ENCODE results near the gene CRTC1. TPM values are rescaled to one million over a fixed set of nuclear protein-coding genes. Genes with fewer than 3 reads are reported as not detected.

CRTC1 gene
- total and polyA plus RNA-seq, 9 of the 15 experiments (the other 6 are each of a cell fraction or from before 2014, with no cell fraction given), result 0.25 to 3.8 (median 1.2) TPM; not detected in 2

GRCh38 chr19:18742838-18743783, 59.6 kb downstream of the CRTC1 start (continued):
- TF ChIP-seq, protein P1, sequence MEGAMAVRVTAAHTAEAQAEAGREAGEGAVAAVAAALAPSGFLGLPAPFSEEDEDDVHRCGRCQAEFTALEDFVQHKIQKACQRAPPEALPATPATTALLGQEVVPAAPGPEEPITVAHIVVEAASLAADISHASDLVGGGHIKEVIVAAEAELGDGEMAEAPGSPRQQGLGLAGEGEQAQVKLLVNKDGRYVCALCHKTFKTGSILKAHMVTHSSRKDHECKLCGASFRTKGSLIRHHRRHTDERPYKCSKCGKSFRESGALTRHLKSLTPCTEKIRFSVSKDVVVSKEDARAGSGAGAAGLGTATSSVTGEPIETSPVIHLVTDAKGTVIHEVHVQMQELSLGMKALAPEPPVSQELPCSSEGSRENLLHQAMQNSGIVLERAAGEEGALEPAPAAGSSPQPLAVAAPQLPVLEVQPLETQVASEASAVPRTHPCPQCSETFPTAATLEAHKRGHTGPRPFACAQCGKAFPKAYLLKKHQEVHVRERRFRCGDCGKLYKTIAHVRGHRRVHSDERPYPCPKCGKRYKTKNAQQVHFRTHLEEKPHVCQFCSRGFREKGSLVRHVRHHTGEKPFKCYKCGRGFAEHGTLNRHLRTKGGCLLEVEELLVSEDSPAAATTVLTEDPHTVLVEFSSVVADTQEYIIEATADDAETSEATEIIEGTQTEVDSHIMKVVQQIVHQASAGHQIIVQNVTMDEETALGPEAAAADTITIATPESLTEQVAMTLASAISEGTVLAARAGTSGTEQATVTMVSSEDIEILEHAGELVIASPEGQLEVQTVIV (CRISPR knock-in tag; IDR thresholded peaks at IDR 0.05; ENCODE audit: borderline replicate concordance), result no peak
- TF ChIP-seq ZNF778 (CRISPR knock-in tag; IDR thresholded peaks at IDR 0.05), result no peak
- no peak for TF ChIP-seq NEUROD1 (IDR thresholded peaks at IDR 0.05; ENCODE audit: borderline replicate concordance, low read depth, low read length, partially characterized antibody)
- TF ChIP-seq, protein P2, sequence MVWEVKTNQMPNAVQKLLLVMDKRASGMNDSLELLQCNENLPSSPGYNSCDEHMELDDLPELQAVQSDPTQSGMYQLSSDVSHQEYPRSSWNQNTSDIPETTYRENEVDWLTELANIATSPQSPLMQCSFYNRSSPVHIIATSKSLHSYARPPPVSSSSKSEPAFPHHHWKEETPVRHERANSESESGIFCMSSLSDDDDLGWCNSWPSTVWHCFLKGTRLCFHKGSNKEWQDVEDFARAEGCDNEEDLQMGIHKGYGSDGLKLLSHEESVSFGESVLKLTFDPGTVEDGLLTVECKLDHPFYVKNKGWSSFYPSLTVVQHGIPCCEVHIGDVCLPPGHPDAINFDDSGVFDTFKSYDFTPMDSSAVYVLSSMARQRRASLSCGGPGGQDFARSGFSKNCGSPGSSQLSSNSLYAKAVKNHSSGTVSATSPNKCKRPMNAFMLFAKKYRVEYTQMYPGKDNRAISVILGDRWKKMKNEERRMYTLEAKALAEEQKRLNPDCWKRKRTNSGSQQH (CRISPR knock-in tag; IDR thresholded peaks at IDR 0.05), result no peak
- no peak for TF ChIP-seq ZNF354B (CRISPR knock-in tag; IDR thresholded peaks at IDR 0.05)
- no peak for TF ChIP-seq PRPF4 (IDR thresholded peaks at IDR 0.05; ENCODE audit: insufficient read depth, low read depth, low read length, poor library complexity, severe bottlenecking)
- TF ChIP-seq SRSF9 (IDR thresholded peaks at IDR 0.05; ENCODE audit: borderline replicate concordance, low read depth, low read length), result no peak
- TF ChIP-seq, protein P3, sequence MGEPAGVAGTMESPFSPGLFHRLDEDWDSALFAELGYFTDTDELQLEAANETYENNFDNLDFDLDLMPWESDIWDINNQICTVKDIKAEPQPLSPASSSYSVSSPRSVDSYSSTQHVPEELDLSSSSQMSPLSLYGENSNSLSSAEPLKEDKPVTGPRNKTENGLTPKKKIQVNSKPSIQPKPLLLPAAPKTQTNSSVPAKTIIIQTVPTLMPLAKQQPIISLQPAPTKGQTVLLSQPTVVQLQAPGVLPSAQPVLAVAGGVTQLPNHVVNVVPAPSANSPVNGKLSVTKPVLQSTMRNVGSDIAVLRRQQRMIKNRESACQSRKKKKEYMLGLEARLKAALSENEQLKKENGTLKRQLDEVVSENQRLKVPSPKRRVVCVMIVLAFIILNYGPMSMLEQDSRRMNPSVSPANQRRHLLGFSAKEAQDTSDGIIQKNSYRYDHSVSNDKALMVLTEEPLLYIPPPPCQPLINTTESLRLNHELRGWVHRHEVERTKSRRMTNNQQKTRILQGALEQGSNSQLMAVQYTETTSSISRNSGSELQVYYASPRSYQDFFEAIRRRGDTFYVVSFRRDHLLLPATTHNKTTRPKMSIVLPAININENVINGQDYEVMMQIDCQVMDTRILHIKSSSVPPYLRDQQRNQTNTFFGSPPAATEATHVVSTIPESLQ (CRISPR knock-in tag; IDR thresholded peaks at IDR 0.05), result peak; percentile 50; the same call in 1 of the 2 replicates
- TF ChIP-seq CREM (IDR thresholded peaks at IDR 0.05; ENCODE audit: low read depth), result peak; percentile 56
- TF ChIP-seq, protein P4, sequence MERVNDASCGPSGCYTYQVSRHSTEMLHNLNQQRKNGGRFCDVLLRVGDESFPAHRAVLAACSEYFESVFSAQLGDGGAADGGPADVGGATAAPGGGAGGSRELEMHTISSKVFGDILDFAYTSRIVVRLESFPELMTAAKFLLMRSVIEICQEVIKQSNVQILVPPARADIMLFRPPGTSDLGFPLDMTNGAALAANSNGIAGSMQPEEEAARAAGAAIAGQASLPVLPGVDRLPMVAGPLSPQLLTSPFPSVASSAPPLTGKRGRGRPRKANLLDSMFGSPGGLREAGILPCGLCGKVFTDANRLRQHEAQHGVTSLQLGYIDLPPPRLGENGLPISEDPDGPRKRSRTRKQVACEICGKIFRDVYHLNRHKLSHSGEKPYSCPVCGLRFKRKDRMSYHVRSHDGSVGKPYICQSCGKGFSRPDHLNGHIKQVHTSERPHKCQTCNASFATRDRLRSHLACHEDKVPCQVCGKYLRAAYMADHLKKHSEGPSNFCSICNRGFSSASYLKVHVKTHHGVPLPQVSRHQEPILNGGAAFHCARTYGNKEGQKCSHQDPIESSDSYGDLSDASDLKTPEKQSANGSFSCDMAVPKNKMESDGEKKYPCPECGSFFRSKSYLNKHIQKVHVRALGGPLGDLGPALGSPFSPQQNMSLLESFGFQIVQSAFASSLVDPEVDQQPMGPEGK (CRISPR knock-in tag; IDR thresholded peaks at IDR 0.05; ENCODE audit: borderline replicate concordance), result no peak
- TF ChIP-seq ZC3H11A (IDR thresholded peaks at IDR 0.05; ENCODE audit: low read depth, low read length), result no peak
- TF ChIP-seq, protein P5, sequence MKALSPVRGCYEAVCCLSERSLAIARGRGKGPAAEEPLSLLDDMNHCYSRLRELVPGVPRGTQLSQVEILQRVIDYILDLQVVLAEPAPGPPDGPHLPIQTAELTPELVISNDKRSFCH (CRISPR knock-in tag; IDR thresholded peaks at IDR 0.05), result no peak
- TF ChIP-seq, protein P5 (tag; IDR thresholded peaks at IDR 0.05), result no peak
- peak; percentile 28; the same call in 1 of the 2 replicates for TF ChIP-seq MTA1 (IDR thresholded peaks at IDR 0.05; ENCODE audit: borderline replicate concordance)
- TF ChIP-seq TFAM (CRISPR knock-in tag; conservative IDR thresholded peaks at IDR 0.05), result no peak
- peak; percentile 39 for TF ChIP-seq RBBP5 (IDR thresholded peaks at IDR 0.05; ENCODE audit: borderline replicate concordance, insufficient read depth, low read length, poor library complexity, severe bottlenecking)
- no peak for TF ChIP-seq ZNF174 (CRISPR knock-in tag; IDR thresholded peaks at IDR 0.05)
- TF ChIP-seq ZNF57 (CRISPR knock-in tag; IDR thresholded peaks at IDR 0.05), result no peak

All from K562 (cell line).